Uterus (tissue), 2 donors: ENCODE results near the gene RNGTT.

ENCODE experiments used
- CTCF ChIP-seq, 4 experiments: fragments of 200-600 bp in 2 of 4; fragments of 450-650 bp in 2 of 4; sonication (generic) in 2 of 4; IDR thresholded peaks; one replicate each; pipeline ENCODE4 v1.5.1; 2016 to 2019; ENCODE audit warnings: antibody characterized with exemption in 4 of 4, mild to moderate bottlenecking in 2 of 4, moderate library complexity in 1 of 4
- POLR2A ChIP-seq, 2 donors: fragments of 450-650 bp; IDR thresholded peaks; one replicate each; pipeline ENCODE4 v1.6.1; 2016; ENCODE audit warnings: antibody characterized with exemption in 2 of 2, mild to moderate bottlenecking in 1 of 2, moderate library complexity in 1 of 2

GRCh38 chr6:88806728-88807127, 156.7 kb downstream of the RNGTT start:
- TF ChIP-seq CTCF (IDR thresholded peaks at IDR 0.05): no peak
- TF ChIP-seq POLR2A (IDR thresholded peaks at IDR 0.05): no peak
